Astrocyte of the spinal cord (primary cell): ENCODE data around the gene CALR.

Experiments
- DNase-seq: peaks from one replicate; pipeline ENCODE4 v3.0.0; 2011; ENCODE audit warnings: low read depth, low spot score
- H3K4me3 ChIP-seq: 2 replicates; pipeline ENCODE4 v1.5.1; 2011; ENCODE audit warnings: low read depth, mild to moderate bottlenecking, low read length, moderate library complexity
- CTCF ChIP-seq: IDR thresholded peaks from 2 replicates; pipeline ENCODE4 v1.5.1; 2012; ENCODE audit warnings: low read depth, mild to moderate bottlenecking, low read length, inconsistent platforms
- in situ Hi-C: cut with HindIII; loops from 2 replicates; pipeline ENCODE4 v1.10.0; 2017; ENCODE audit warnings: low sequenced_read_pairs

Gene CALR

GRCh38 chr19:12983542-12984142 is 45.2 kb downstream of the CALR start:
- in situ Hi-C loops = no loop called here
- peak overlapping the region; percentile 32 for H3K4me3 ChIP-seq
- peak; percentile 79 for TF ChIP-seq CTCF

GRCh38 chr19:12984143-12984627 is 45.8 kb downstream of the CALR start:
- in situ Hi-C loops = no loop called here
- no peak for TF ChIP-seq CTCF
- DNase-seq = no peak
- no peak overlapping the region for H3K4me3 ChIP-seq

More at GRCh38 chr19:12983542-12984142, 45.2 kb downstream of the CALR start:
- peak; percentile 80 for DNase-seq

GRCh38 chr19:12984683-12985048 is 46.3 kb downstream of the CALR start:
- DNase-seq = no peak
- H3K4me3 ChIP-seq = no peak overlapping the region
- in situ Hi-C loops = no loop called here
- no peak for TF ChIP-seq CTCF

- peak; percentile 64 for DNase-seq
- no peak overlapping the region for H3K4me3 ChIP-seq
- in situ Hi-C loops = no loop called here
- TF ChIP-seq CTCF = no peak
These were observed 46.8 kb downstream of the CALR start for GRCh38 chr19:12985049-12985776.

GRCh38 chr19:12986726-12987125 is 48.3 kb downstream of the CALR start:
- no peak for DNase-seq
- no peak for TF ChIP-seq CTCF
- no peak overlapping the region for H3K4me3 ChIP-seq
- in situ Hi-C loops = no loop called here

- DNase-seq = no peak
- no peak for TF ChIP-seq CTCF
- in situ Hi-C loops = no loop called here
- H3K4me3 ChIP-seq = no peak overlapping the region
These were observed 48.8 kb downstream of the CALR start for GRCh38 chr19:12987190-12987589.
